NCI-H524 treated with DMSO at 0.1 percent for 48 hours (cell line): ENCODE measurements around the gene SPOCK1.

Experiments
- DNase-seq: peaks from one replicate; lab custom pipeline; 2025; lab: John Stamatoyannopoulos, UW

Gene SPOCK1

DNA sequence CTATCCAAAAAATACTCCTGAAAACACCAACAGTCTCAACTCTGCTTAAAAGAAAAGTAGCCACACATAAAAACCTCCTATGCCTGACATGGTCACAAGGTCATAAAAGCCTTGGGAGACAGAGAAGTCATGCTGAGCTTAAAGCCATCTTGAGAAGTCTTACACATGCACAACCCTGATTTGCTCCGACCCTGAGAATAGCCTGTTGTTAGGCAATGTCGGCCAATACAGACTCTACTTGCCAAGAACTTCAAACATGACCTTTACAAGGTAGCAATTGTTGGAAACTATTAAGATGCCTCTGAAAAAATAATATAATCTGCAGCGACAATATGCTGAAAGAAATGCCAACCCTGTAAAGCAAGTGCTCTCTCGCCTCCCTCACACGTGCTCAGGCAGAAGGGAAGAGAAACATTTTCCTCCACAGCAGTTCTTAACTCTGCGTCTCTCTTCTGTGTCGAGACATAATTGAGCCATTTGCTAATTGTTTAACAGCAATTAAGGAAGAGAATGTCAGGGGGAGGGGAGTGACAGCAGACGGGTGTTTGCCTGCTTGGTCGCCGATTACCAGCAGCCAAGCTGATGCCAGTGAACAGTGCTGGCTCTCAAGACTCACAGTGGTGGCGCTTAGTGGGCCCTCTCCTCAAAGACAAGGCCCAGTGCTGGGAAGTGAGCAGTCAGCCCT, 393.6 kb downstream of the SPOCK1 start:
- DNase-seq: no peak

DNA sequence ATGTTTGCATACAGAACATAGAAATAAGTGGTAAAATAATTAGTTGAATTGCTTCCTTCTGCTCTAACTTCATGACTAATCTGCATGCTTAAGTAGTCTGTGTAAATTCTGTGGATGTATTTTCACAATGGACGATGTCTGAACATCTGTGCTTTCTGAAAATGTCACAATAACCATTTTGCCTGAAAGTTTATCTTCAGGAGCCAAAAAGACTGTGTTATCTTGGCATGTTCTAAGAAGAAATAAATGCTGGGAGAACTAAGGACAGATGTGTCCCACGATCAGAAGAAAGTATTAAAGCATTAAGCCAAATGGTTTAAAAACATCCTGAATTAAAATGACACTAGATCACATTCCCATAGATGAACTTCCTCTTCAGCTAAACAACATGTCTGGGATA, 397.6 kb downstream of the SPOCK1 start:
- no peak for DNase-seq

DNA sequence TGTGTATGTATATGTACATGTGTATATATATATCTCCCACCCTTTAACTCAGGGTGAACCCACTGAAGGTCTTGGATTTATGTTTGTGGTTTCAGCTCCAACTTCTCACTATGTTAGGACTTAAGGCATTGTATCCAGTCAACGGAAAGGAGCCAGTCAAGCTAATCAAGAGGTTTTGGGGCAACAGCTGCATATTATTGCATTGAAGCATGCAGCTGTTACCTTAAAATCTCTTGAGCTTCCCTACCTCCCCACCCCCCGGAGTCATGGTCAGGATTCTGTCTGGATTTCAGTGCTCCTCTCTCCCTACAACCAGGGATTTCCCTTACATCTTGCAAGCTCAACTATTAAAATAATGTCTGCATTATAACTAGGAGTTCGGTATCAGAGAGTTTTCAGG, 399.5 kb downstream of the SPOCK1 start:
- DNase-seq: no peak

DNA sequence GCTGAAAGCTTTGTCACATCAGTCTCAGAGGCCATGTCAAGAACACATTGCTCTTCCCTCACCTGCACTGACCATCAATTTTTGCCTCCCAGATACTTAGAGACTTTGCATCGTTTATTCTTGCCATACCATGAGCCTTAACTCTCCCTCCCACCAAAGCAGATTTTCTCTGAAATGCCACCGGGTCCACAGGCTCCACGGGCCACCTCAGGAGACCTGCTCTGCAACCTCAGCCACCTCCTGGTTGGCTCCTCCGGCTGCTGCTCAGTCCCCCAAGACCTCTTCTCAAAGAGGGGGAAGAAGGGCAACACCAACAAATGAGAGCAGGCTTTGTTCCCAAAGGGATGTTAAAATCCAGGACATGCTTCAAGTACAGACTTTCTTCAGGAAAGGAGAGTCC, 400.5 kb downstream of the SPOCK1 start:
- no peak for DNase-seq

DNA sequence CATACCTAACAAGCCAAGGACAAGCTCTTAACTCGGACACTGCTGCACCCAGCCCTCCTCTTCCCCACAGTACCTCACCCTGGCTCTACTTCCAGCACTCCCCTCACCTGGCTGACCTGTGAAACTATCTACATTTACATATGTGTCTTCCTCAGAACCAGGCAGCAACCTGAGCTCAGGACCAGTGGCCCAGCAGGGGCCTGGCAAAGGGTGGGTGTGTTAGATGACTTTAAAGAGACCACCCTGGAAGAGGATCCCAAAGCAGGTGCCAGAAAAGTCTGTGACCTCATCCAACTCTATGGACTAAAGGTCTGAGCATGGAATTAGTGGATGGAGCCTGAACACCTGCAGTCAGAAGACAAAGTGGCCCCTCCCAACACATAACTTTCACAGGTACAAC, 400.9 kb downstream of the SPOCK1 start:
- no peak for DNase-seq

DNA sequence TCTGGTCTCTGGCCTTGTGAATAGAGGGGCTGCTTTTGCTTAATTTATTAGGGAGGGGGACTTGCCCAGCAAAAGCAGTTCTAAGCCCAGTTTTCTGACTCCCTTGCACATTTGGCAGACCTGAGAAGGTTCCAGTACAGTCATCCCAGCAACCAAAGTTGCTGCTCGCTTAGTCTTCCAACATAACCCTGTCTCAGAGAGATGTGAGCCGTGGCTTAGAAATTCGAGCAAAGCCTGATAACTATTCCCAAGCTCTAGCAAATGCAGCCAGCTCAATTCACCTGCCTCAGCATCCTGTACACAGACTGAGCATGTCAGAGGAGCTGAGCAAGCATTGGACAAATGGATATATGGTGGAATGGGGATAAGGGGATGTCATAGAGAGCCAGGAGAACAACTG, 401.9 kb downstream of the SPOCK1 start:
- DNase-seq: no peak

DNA sequence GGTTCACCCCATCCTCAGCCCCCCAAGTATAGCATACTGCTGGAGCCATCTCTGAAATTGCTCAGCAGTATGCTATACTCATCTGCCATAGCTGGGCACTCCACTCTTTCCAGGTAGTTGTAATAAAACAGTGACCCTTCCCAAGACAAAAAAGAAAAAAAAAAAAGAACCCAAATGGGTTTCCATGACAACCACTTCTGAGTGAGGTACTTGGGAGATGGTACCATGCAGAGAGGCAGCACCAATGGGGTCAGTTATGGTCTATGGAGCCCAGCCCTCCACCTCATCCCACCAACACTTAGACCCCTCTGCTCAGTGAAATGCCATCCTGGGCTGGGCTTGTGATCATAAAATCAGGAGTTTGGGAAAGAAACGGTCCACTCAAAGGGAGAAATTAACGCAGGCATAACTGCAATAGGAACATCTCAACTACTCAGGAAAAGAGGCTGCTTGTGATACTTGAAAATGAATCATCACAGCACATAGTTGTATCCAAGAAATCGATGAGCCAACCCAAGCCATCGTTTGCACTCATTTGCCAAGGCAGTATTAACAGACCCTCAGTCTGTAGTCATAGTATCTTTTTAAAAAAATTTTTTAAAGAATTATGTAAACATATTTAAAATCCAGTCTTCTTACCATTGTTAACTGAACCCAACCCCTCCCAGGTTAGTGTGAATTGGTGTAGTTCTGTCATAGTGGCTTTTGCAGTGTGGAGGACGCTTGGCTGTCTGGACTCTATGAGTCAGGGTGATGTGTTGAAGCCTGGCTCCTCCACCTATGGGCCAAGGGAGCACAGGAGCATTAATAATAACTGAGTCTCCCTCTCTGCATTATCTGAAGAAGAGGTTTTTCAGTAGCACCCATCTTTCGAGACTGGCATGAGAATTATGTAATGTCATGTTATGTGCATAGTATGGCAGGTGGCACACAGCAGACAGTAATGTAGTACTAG, 402.7 kb downstream of the SPOCK1 start:
- no peak for DNase-seq

DNA sequence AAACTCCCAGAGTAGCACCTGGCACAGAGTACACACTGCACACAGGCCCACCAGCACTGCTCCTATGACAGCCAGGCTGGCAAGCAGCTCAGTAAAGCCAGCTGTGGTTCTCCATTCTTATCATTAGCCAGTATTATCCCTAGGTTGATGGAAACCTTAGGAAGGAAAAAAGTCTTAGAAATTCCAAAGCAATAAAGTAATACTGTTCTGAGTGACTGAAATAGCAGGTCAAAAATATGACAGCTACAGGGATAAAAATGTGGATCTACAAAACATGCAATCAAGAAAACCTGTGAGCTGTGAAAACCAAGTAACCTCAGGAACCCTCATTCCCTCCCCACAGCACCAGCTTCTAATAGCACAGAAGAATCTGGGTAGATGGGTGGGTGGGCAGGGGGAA, 403.5 kb downstream of the SPOCK1 start:
- no peak for DNase-seq

DNA sequence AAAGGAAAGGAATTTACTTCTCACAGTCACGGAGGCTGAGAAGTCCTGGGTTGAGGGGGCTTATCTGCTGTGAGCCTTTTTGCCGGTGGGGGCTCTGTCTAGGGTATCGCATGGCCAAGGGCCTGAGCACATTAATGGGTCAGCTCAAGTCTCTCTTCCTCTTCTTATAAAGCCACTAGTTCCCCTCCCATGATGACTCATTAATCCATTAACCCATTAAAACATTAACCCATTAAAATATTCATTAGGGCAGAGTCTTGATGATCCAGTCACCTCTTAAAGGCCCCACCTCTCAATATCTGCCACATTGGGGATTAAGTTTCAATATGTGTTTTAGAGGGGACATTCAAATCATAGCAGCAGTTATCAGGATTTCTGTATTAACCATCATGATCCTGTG, 406.3 kb downstream of the SPOCK1 start:
- no peak for DNase-seq

DNA sequence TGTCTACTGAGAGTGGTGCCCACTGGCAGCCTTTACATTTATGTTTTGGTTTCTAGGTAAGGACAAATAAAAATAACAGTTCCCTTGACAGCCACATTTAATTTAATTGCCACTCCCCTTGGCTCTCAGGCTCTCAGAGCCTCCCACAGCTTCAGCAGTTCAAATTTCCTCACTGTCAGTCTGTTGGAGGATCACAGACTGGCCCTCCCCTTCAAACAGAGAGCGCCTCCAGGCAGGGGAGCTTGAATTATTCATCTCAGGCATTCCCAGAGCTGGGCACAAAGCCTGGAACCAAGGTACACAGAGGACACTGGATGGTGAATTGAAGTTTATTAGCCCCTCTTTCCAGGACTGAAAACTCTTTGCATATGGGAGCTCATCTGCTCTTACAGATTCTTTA, 407.7 kb downstream of the SPOCK1 start:
- DNase-seq: no peak

DNA sequence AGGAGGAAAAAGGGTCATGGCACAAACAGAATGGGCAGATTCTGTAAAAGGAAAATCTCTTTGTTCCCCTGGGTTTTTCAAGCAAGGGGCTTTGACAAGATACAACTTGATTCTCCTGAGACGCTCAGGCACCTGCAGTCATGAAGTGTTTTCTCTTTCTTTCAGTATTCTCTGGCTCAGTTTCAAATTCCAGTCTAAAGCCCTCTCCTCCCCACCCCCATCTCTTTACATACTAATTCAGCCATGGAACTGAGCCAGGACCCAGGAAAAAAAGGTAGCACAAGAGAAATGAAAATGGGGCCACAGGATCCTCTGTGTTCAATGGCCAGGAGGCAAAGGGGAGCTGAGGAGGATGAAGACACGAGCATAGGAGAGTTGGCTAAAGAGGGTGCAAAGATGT, 408.4 kb downstream of the SPOCK1 start:
- DNase-seq: no peak

DNA sequence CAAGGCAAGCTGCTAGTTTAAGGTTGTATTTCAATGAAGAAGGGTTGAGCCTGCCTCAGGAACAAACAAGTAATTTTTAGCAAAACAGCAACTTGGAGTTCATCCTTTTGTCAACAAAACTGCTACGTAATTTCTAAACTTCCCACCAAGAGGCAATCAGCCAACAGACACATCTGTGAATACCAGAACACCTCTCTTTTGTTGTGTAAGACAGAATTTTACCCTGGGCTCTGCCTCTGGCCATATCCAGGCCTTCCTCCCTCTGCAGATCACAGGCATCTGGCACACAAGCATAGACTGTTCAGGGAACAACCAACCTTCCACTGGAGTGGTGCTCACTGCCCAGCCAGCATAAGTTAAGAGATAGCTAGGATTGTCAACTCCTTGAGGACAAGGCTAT, 409.0 kb downstream of the SPOCK1 start:
- DNase-seq: no peak

DNA sequence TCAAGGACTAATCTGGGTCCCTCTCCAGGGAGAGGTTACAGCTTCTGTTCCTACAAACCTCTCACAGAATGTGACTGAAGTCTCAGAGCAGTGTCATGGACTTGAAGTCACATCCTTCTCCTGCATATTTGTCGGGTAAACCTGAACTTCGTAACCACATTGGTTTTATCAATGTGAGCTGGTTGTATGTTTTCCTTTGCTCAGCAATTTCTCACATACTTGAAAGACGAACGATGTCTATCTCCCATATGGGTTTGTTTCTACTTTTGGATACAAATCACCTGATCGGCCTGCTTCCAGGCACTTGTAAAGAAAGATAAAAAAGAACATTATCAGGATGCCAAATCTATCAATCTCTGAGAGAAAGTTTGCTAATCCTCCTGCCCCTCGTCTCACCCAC, 411.0 kb downstream of the SPOCK1 start:
- DNase-seq: no peak

DNA sequence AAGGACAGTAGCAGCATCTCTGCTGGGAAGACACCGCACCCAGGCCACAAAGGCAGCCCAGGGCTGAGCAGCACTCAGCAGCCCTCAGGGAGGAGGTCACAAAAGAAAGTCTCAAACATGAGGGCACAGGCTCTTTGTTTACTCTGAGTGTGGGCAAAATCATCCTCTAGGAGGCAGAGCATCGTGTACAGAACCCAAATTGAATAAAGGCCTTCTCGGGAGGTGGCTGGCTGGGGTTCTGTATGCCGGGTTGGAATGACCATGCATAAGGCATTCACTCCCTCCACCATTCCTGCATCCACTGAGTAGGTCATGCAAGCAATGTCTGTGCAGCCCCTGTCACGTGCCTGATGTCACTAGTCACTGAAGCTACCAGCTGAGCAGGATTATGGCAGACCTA, 412.8 kb downstream of the SPOCK1 start:
- no peak for DNase-seq

DNA sequence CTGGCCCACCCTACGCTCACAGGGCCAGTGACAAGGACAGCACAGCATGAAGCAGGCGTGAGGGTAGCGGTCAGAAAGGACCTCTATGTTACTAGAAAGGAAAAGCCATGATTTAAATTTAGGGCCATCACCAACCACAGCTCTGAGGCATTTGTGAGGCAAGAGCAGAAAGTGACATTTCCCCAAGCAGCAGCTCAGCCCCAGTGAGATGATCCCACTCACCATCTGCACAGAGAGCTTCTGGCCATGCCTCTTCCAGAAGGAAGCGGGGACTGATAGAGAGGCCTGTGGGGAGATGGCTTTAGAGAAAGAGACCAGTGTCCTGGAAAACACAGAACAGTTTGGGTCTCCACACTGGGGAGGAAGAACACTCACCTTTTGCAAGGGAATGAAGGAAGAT, 413.9 kb downstream of the SPOCK1 start:
- DNase-seq: no peak

DNA sequence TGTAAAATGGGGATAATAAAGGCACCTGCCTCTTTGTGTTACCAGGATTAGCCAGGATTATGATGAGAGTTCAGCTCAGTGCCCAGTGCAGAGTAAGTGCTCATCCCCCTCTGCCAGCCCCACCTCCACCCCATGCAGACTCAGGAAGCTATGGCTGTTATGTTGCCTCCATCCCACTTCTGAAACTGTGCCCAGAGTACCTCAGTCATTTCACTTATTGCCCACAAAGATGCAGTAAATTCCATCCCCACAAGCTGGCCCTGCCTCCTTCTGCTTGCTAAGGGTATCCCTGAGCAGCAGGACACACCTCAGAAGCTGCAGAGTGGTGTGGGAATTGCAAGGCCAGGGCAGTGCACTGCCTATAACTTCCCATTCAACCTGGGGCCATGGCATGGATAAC, 415.1 kb downstream of the SPOCK1 start:
- DNase-seq: no peak

DNA sequence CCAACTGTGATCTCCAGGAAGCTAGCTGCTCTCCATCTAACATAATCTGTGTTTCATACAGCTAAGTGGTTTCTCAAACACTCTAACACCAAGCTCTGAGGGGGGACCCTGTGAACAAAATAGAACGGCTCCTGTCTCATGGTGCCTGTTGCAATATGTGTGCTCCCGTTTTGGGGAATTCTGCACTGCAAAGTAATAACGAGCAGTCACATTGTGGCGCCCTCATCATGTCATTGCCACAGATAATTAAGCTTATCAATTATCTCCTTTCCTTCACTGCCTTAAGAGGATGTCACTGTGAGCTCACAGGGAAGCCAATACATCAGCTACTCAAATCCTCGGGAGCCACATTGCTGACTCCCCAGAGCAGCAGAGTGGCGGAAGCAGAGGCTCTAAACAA, 416.2 kb downstream of the SPOCK1 start:
- DNase-seq: no peak

DNA sequence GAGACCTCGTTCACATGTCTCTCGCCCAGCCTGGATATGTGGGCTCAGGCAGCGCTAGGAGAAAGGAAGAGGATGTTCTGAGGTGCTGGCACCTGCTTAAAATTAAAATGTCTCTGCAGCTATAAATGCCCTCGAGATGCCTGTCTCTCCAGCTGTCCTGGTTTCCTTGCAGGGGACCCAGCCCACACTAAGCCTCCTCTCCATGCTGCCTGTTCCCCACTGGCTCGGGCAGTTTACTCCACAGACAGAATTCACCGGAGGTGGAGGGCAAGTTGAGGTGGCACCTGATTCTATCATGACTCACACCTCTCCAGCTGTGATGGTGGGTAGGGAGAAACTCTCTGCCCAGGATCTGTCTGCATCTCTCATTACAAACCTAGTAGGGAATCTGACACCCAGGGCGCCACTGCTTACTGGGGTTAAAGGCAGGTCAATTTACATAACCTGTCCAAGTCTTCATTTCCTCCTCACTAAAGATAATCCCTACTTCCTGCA, 420.9 kb downstream of the SPOCK1 start:
- DNase-seq: no peak

DNA sequence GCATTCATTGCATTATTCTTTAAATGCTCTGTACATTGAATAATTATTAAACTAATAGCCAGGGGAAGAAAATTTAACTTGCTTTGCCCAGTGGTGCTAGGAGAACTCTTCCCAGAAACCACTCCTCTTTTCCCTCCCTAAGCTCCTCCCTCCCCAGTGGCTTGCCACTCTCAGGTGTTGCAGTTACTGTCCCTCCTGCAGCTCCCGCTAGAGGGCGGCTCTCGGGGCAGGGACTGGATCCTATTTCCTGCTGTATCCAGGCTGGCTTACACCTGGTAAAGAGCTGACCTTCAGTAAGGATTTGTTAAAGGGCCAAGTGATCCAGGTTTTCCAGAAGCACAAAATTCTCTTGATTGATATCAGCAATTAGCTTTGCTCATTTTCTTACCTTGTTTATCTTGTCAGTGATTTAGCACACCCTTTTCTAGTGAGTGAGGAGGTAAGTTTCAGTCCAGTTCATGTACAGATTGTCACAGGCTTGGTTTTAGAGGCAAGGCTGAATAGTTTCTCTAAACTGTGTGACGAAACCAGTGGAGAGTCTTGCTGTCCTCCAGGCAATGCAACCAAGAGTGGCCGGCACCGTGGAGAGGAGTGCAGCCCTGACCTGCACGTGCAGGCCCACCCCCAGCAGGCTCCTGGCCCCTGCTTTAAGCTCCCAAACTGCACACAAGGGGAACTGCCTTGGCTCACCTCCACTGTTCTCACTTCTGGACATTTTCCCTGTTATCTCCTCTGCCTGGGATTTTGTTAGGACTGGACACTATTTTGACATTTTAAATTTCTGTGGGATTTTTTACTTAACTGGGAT, 423.8 kb downstream of the SPOCK1 start:
- no peak for DNase-seq

DNA sequence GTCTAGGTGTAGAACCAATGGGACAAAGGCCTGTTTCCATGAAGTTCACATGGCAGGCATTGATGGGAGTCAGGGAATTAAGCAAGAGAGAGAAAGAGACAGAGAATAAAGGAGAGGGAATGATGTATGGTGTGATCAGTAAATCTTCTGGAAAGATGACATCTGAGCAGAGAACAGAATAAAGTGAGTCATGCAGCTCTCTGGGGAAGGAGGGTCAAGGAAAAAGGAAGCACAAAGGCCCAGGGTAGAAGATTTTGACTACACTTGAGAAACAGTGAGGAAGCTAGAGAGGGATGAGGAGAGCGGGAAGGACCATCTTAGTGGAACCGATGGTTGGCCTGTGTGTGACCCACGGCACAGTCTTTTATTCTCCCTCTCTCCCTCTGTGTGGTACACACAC, 425.9 kb downstream of the SPOCK1 start:
- no peak for DNase-seq

DNA sequence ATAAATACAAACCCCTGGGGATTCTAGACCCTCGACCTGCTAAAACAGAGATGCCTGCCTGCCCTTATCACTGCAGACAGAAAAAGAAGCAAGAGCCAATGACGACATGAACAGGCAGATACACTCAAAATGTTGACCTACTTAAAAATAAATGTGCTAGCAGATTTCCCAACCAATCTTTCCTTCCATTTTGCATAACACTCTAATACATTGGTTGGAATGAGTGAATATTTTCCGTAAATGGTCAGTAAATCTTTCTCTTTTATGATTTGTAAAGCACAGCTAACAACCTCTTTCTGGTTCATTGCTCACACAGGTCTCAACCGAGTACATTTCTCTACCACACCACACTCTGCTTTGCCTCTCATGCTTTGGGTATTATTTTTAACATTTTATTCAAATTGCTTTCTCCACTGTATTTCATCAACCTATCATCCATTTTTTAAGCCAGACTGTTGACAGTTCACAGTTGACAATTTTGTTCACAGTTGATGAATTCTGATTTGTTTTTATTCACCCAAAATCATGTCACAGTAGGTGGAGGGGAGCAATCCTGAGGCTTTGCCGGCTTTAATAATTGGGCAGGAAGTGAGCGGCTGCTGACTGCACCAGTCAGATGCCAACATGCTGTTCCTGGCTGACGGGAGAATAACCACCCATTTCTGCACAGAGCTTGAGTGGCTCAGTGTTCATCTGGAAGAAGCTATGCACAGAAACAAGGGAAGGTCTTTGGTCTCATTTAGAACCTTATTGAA, 426.6 kb downstream of the SPOCK1 start:
- DNase-seq: no peak

DNA sequence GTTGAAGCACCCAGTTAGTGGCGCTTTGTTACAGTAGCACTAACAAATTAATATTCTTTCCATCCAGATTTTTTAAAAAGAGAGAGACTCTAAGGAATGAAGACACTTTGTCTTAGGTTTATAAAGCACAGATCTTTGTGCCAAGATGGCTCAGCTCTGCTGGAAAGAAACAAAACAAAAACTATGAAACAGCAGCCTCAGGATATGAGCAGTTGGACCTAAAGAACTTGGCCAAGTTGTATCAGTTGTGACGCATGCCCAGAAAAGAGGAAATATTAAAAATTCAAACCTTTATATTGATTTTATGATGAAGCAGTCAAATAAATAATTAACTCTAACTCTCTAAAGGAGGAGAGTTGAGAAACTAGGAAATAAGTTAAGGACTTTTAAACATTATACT, 427.2 kb downstream of the SPOCK1 start:
- no peak for DNase-seq
